Trophoblast cell (in vitro differentiated cells and primary cell): ENCODE results near the gene ZSCAN16.
A peak's percentile ranks its signal among the peaks of the same experiment; 100 is the strongest.

Experiments
- DNase-seq, 2 donors: peaks; one replicate each; pipeline ENCODE4 v3.0.0-alpha.2; 2016
- H2AFZ ChIP-seq: 2 replicates; pipeline ENCODE4 v1.6.1; 2013; ENCODE audit warnings: low read length, moderate library complexity, mild to moderate bottlenecking; ENCODE audit not compliant: insufficient read depth, poor library complexity
- H2AK5ac ChIP-seq: 2 replicates; pipeline ENCODE4 v1.6.1; 2013; ENCODE audit warnings: mild to moderate bottlenecking, low read length
- H2BK120ac ChIP-seq: 2 replicates; pipeline ENCODE4 v1.6.1; 2013; ENCODE audit warnings: low read length, mild to moderate bottlenecking, moderate library complexity; ENCODE audit not compliant: insufficient read depth, poor library complexity
- H2BK12ac ChIP-seq: 2 replicates; pipeline ENCODE4 v1.6.1; 2013; ENCODE audit warnings: mild to moderate bottlenecking, low read length, moderate library complexity
- H2BK5ac ChIP-seq: 2 replicates; pipeline ENCODE4 v1.6.1; 2013; ENCODE audit warnings: low read length, low read depth, moderate library complexity, mild to moderate bottlenecking; ENCODE audit not compliant: poor library complexity
- H3K14ac ChIP-seq: 2 replicates; pipeline ENCODE4 v1.6.1; 2013; ENCODE audit warnings: mild to moderate bottlenecking, low read length
- H3K18ac ChIP-seq: 2 replicates; pipeline ENCODE4 v1.6.1; 2013; ENCODE audit warnings: mild to moderate bottlenecking, low read length
- H3K23ac ChIP-seq: 2 replicates; pipeline ENCODE4 v1.6.1; 2013; ENCODE audit warnings: low read length
- H3K27ac ChIP-seq: 2 replicates; pipeline ENCODE4 v1.5.1; 2013; ENCODE audit warnings: low read depth, mild to moderate bottlenecking, inconsistent platforms, low read length, moderate library complexity
- H3K27me3 ChIP-seq: 2 replicates; pipeline ENCODE4 v1.6.1; 2013; ENCODE audit warnings: inconsistent platforms, mild to moderate bottlenecking, low read length, moderate library complexity; ENCODE audit not compliant: insufficient read depth
- H3K36me3 ChIP-seq, 2 experiments: 1 replicate in 1 of 2; 2 replicates in 1 of 2; pipeline ENCODE4 v1.6.1; 2013; ENCODE audit warnings: low read length in 2 of 2, mild to moderate bottlenecking in 2 of 2, moderate library complexity in 1 of 2; ENCODE audit not compliant: insufficient read depth in 2 of 2, control insufficient read depth in 1 of 2
- H3K4ac ChIP-seq: 2 replicates; pipeline ENCODE4 v1.6.1; 2013; ENCODE audit warnings: low read depth, mild to moderate bottlenecking, low read length, moderate library complexity
- H3K4me1 ChIP-seq, 2 experiments: 1 replicate in 1 of 2; 2 replicates in 1 of 2; pipeline ENCODE4 v1.6.1; 2013; ENCODE audit warnings: low read length in 2 of 2, mild to moderate bottlenecking in 2 of 2, moderate library complexity in 1 of 2; ENCODE audit not compliant: insufficient read depth in 2 of 2, control insufficient read depth in 1 of 2
- H3K4me2 ChIP-seq: 2 replicates; pipeline ENCODE4 v1.6.1; 2013; ENCODE audit warnings: inconsistent platforms, mild to moderate bottlenecking, low read length, moderate library complexity
- H3K4me3 ChIP-seq: 2 replicates; pipeline ENCODE4 v1.5.1; 2013; ENCODE audit warnings: mild to moderate bottlenecking, low read depth, low read length, inconsistent platforms
- H3K79me1 ChIP-seq: one replicate; pipeline ENCODE4 v1.6.1; 2013; ENCODE audit warnings: low read length
- H3K79me2 ChIP-seq: 2 replicates; pipeline ENCODE4 v1.6.1; 2013; ENCODE audit warnings: low read length, mild to moderate bottlenecking; ENCODE audit not compliant: control insufficient read depth, insufficient read depth, poor library complexity
- H3K9ac ChIP-seq: 2 replicates; pipeline ENCODE4 v1.6.1; 2013; ENCODE audit warnings: mild to moderate bottlenecking, low read length
- H3K9me3 ChIP-seq: 2 replicates; pipeline ENCODE4 v1.6.1; 2013; ENCODE audit warnings: low read depth, mild to moderate bottlenecking, control low read depth, inconsistent platforms, low read length; ENCODE audit not compliant: insufficient read depth
- H4K12ac ChIP-seq: 2 replicates; pipeline ENCODE4 v1.6.1; 2013; ENCODE audit warnings: low read depth, mild to moderate bottlenecking, low read length, moderate library complexity
- H4K8ac ChIP-seq: 2 replicates; pipeline ENCODE4 v1.6.1; 2013; ENCODE audit warnings: low read depth, mild to moderate bottlenecking, low read length, moderate library complexity
- H4K91ac ChIP-seq: one replicate; pipeline ENCODE4 v1.6.1; 2013; ENCODE audit warnings: low read depth, mild to moderate bottlenecking, low read length, moderate library complexity
- whole genome bisulfite sequencing: extraction: QIAGEN DNeasy Blood & Tissue Kit; methylation state at CpG from one replicate; pipeline ENCODE4 v1.1.7; 2013; ENCODE audit warnings: missing lambda C conversion rate; ENCODE audit not compliant: insufficient read length, insufficient coverage; ENCODE audit errors: extremely low coverage; 5-methylcytosine and 5-hydroxymethylcytosine counted together

The ZSCAN16 gene

DNA sequence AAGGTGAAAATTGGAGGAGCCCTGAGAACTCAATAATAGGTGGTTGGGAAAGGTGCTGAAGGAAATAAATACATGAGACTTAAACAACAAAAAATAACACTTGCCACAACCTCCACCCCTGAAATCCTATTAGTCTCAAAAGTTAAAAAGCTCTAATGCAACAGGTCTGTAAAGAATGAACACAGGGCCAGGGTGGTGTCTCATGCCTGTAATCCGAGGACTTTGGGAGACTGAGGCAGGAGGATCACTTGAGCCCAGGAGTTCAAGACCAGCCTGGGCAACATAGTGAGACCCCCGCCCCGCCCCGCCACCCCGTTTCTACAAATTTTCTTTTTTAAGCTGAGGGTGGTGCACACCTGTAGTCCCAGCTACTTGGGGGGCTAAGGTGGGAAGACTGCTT is 16.2 kb downstream of the ZSCAN16 start:
- Histone ChIP-seq H3K4me3 (no peak overlapping the region), H3K9me3 (no peaks in the 10 kb centered on the region), H2AK5ac (no peak overlapping the region), H2BK120ac (no peak overlapping the region), H3K27me3 (no peaks in the 10 kb centered on the region), H3K4me1 (peaks cover 0 to 8% of the 10 kb centered on the region in 2 experiments), H3K14ac (no peak overlapping the region), H3K18ac (no peak overlapping the region), H4K8ac (no peak overlapping the region), H2AFZ (no peak overlapping the region), H3K4me2 (no peak overlapping the region), H3K27ac (no peak overlapping the region), H2BK5ac (no peak overlapping the region), H3K79me2 (peaks cover 6% of the 10 kb centered on the region), H2BK12ac (no peak overlapping the region), H4K12ac (no peak overlapping the region), H3K36me3 (peaks cover 0 to 2% of the 10 kb centered on the region in 2 experiments), H3K79me1 (peaks cover 9% of the 10 kb centered on the region), H3K9ac (no peak overlapping the region), H3K4ac (no peak overlapping the region), H4K91ac (no peak overlapping the region), H3K23ac (no peak overlapping the region)
- DNase-seq: no peak
- WGBS: no CpG with 5 or more reads among the region's 5 CpGs

DNA sequence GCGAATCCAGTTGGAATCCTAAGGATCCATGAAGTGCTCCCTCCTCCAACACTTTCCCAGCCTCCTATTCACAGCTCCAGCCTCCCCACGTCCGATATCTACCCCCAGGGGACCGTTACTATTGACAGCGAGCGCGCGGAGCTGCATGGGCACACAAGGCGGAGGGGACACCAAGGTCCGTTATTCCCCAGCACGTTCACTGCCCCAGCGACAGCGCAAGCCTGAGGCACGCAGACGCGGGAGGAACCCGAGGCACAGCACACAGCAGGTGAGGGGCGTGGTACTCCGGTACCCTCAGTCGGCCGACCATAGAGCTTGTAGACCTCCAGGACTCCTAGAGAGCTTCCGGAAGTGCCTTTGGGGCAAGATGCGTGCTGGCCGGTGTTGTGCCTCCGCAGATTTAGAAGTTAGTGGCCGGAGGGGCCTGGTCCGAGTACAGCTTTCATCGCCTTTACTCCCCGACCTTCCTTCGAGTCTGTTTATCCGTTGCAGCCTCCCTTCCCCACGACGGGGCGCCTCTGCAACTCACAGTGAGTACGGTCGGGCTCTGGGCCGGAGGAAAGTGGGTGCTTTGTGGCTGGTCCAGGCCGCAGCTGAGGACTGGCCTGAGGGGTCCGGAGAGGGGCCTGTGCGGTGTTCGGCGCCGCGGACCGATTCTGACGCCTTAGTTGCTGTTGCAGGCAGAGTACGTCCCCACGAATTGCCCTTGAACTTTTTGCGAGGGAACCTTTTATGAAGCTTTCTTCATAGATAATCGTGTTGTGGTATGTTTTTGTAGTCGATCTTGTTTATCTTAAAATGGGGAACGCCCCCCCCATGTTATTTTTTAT is 17.3 kb downstream of the ZSCAN16 start, which contains the start of gene ZKSCAN8:
TSS of gene ZKSCAN8 (plus strand) at position 384 of the 830 bp plus-strand sequence. CDS start 6,525 bp downstream, outside the sequence.
- WGBS: no CpG with 5 or more reads among the region's 52 CpGs
- Histone ChIP-seq H3K79me1 (peaks cover 9% of the 10 kb centered on the region), H3K4me1 (peaks cover 0 to 8% of the 10 kb centered on the region in 2 experiments), H4K91ac (peak within 1 kb of the TSS; percentile 89), H4K8ac (peak within 1 kb of the TSS; percentile 100), H3K9ac (peak within 1 kb of the TSS; percentile 100), H3K36me3 (peaks cover 0 to 2% of the 10 kb centered on the region in 2 experiments), H3K27ac (peak within 1 kb of the TSS; percentile 66), H2AFZ (peak within 1 kb of the TSS; percentile 99), H3K18ac (peak within 1 kb of the TSS; percentile 99), H3K4ac (peak within 1 kb of the TSS; percentile 97), H2AK5ac (peak within 1 kb of the TSS; percentile 77), H2BK5ac (peak within 1 kb of the TSS; percentile 87), H3K79me2 (peaks cover 6% of the 10 kb centered on the region), H2BK120ac (peak within 1 kb of the TSS; percentile 86), H3K4me2 (peak within 1 kb of the TSS; percentile 80), H3K27me3 (no peaks in the 10 kb centered on the region), H3K23ac (no peak within 1 kb of the TSS), H2BK12ac (no peak within 1 kb of the TSS), H3K9me3 (no peaks in the 10 kb centered on the region), H3K14ac (peak within 1 kb of the TSS; percentile 99), H3K4me3 (peak within 1 kb of the TSS; percentile 99), H4K12ac (peak within 1 kb of the TSS; percentile 100)
- peak; percentile 83 to 87 for DNase-seq

DNA sequence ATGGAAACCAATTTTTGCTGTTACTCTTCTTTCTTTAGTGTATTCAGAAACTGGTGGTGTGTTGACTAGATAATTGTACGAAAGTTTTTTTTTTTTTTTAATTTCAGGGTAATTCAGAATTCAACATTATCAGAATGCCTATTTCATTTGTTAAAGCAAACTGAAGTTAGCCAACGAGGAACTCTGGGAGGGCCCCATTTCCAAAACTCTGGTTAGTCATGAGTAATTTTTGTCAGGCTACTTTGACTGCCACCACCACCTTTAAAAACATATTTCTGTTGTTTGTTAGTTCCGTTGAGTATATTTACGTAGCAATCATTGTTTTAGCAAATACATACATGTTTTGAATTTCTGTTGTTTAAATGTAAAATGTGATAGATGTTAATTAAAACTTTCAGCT is 18.0 kb downstream of the ZSCAN16 start:
- Histone ChIP-seq H3K27ac (no peak overlapping the region), H2BK5ac (no peak overlapping the region), H3K14ac (no peak overlapping the region), H3K79me2 (peaks cover 2% of the 10 kb centered on the region), H3K9ac (no peak overlapping the region), H4K91ac (no peak overlapping the region), H3K23ac (no peak overlapping the region), H4K12ac (no peak overlapping the region), H2AFZ (no peak overlapping the region), H4K8ac (no peak overlapping the region), H3K9me3 (no peaks in the 10 kb centered on the region), H2AK5ac (no peak overlapping the region), H3K79me1 (peaks cover 5% of the 10 kb centered on the region), H3K4ac (no peak overlapping the region), H3K4me1 (peaks cover 0 to 8% of the 10 kb centered on the region in 2 experiments), H3K27me3 (no peaks in the 10 kb centered on the region), H3K4me2 (peak overlapping the region; percentile 80), H2BK12ac (no peak overlapping the region), H3K4me3 (no peak overlapping the region), H3K36me3 (peaks cover 0 to 2% of the 10 kb centered on the region in 2 experiments), H3K18ac (no peak overlapping the region), H2BK120ac (no peak overlapping the region)
- DNase-seq: no peak
- WGBS: no CpG with 5 or more reads among the region's 4 CpGs

GRCh38 chr6:28145231-28145630 is 20.8 kb downstream of the ZSCAN16 start:
- Histone ChIP-seq H3K18ac (no peak overlapping the region), H3K9me3 (no peaks in the 10 kb centered on the region), H4K91ac (no peak overlapping the region), H4K12ac (no peak overlapping the region), H3K4me3 (no peak overlapping the region), H3K9ac (no peak overlapping the region), H2BK5ac (no peak overlapping the region), H3K23ac (no peak overlapping the region), H3K4me1 (peaks cover 0 to 3% of the 10 kb centered on the region in 2 experiments), H3K79me1 (peaks cover 3% of the 10 kb centered on the region), H3K4ac (no peak overlapping the region), H3K36me3 (peaks cover 4 to 13% of the 10 kb centered on the region in 2 experiments), H2AFZ (no peak overlapping the region), H3K27me3 (no peaks in the 10 kb centered on the region), H3K14ac (no peak overlapping the region), H3K4me2 (no peak overlapping the region), H3K27ac (no peak overlapping the region), H3K79me2 (peaks cover 2% of the 10 kb centered on the region), H2BK120ac (no peak overlapping the region), H2AK5ac (no peak overlapping the region), H4K8ac (no peak overlapping the region), H2BK12ac (no peak overlapping the region)
- no CpG with 5 or more reads among the region's 1 CpG for WGBS
- DNase-seq: peak in 1 of 2 donors; percentile 67
